SK-N-SH (cell line): ENCODE results near the gene DMD. TPM values are rescaled to one million over a fixed set of nuclear protein-coding genes. Genes with fewer than 3 reads are reported as not detected.

Experiments used
- CTCF ChIA-PET: fragments of 300-600, 350-600 bp; formaldehyde crosslinking; extraction: SDS; loops from one replicate; lab custom pipeline; 2021; lab: Yijun Ruan, JAX
- POLR2A ChIA-PET: fragments of 350-600 bp; sonication (Branson Sonifier 250); formaldehyde crosslinking; extraction: SDS; loops from one replicate; lab custom pipeline; 2020; ENCODE audit warnings: antibody characterized with exemption, inconsistent platforms; lab: Yijun Ruan, JAX
- DNase-seq: peaks from one replicate; pipeline ENCODE4 v3.0.0; 2012
- H2AFZ ChIP-seq: fragments of 200-600 bp; sonication (generic); 2 replicates; pipeline ENCODE4 v1.8.1; 2016; ENCODE audit warnings: antibody characterized with exemption, mild to moderate bottlenecking, low read depth
- H3F3A ChIP-seq: fragments of 200-600 bp; sonication (generic); replicated peaks from 2 replicates; pipeline ENCODE3; 2016; ENCODE audit warnings: antibody characterized with exemption, mild to moderate bottlenecking; ENCODE audit not compliant: insufficient read depth
- H3K27ac ChIP-seq, 2 experiments: fragments of 200-500 bp in 1 of 2; fragments of 200-600 bp in 1 of 2; sonication (Bioruptor generic) in 1 of 2; sonication (generic), shearing (Covaris generic) in 1 of 2; 2 replicates each; pipeline versions ENCODE4 v1.5.1 to v1.6.1; 2014 to 2016; ENCODE audit warnings: low read depth in 2 of 2, inconsistent platforms in 1 of 2, low read length in 1 of 2, mild to moderate bottlenecking in 1 of 2, mixed read lengths in 1 of 2
- H3K27me3 ChIP-seq: fragments of 200-600 bp; sonication (generic), shearing (Covaris generic); 2 replicates; pipeline ENCODE4 v1.6.1; 2016; ENCODE audit warnings: mixed run types; ENCODE audit not compliant: insufficient read depth
- H3K36me3 ChIP-seq, 2 experiments: fragments of 200-500 bp in 1 of 2; fragments of 200-600 bp in 1 of 2; sonication (Bioruptor generic) in 1 of 2; sonication (generic) in 1 of 2; replicated peaks in 1 of 2; 2 replicates each; pipeline versions ENCODE3 to v1.5.1; 2014 to 2016; ENCODE audit warnings: low read length in 1 of 2, mild to moderate bottlenecking in 1 of 2; ENCODE audit not compliant: insufficient read depth in 2 of 2, control insufficient read depth in 1 of 2
- H3K4me1 ChIP-seq, 2 experiments: fragments of 200-500 bp in 1 of 2; fragments of 200-600 bp in 1 of 2; sonication (Bioruptor generic) in 1 of 2; sonication (generic), shearing (Covaris generic) in 1 of 2; 2 replicates each; pipeline versions ENCODE4 v1.5.1 to v1.6.1; 2014 to 2016; ENCODE audit warnings: low read depth in 1 of 2, low read length in 1 of 2, mixed run types in 1 of 2; ENCODE audit not compliant: insufficient read depth in 2 of 2, control insufficient read depth in 1 of 2
- H3K4me2 ChIP-seq: fragments of 200-600 bp; sonication (generic), shearing (Covaris generic); 2 replicates; pipeline ENCODE4 v1.6.1; 2017; ENCODE audit warnings: mixed run types
- H3K4me3 ChIP-seq, 2 experiments: fragments of 200-500 bp in 1 of 2; fragments of 200-600 bp in 1 of 2; sonication (Bioruptor generic) in 1 of 2; sonication (generic), shearing (Covaris generic) in 1 of 2; 2 replicates each; pipeline versions ENCODE4 v1.5.1 to v1.8.1; 2014 to 2016; ENCODE audit warnings: low read depth in 2 of 2, inconsistent platforms in 1 of 2, low read length in 1 of 2, mild to moderate bottlenecking in 1 of 2, mixed read lengths in 1 of 2, moderate library complexity in 1 of 2
- H3K79me2 ChIP-seq: fragments of 200-600 bp; sonication (generic); 2 replicates; pipeline ENCODE4 v1.8.1; 2017; ENCODE audit warnings: mild to moderate bottlenecking; ENCODE audit not compliant: insufficient read depth
- H3K9ac ChIP-seq: fragments of 200-600 bp; sonication (generic); 2 replicates; pipeline ENCODE4 v1.6.1; 2017; ENCODE audit warnings: mixed run types
- H3K9me2 ChIP-seq: fragments of 200-600 bp; sonication (generic); 2 replicates; pipeline ENCODE4 v1.6.1; 2017; ENCODE audit warnings: mixed run types
- H3K9me3 ChIP-seq: fragments of 200-600 bp; sonication (generic); 2 replicates; pipeline ENCODE4 v1.6.1; 2017; ENCODE audit warnings: mixed run types, mild to moderate bottlenecking, moderate library complexity
- H4K20me1 ChIP-seq: fragments of 200-600 bp; sonication (generic); 2 replicates; pipeline ENCODE4 v1.6.1; 2017; ENCODE audit warnings: mild to moderate bottlenecking, mixed run types; ENCODE audit not compliant: insufficient read depth
- EZH2phosphoT487 ChIP-seq: fragments of 200-600 bp; sonication (generic); IDR thresholded peaks from 2 replicates; pipeline ENCODE4 v1.6.1; 2017; ENCODE audit warnings: low read depth, mixed run types, mild to moderate bottlenecking, antibody characterized with exemption, moderate library complexity, borderline replicate concordance
- FOSL2 ChIP-seq: IDR thresholded peaks from 2 replicates; pipeline ENCODE4 v1.4.0; 2012; ENCODE audit warnings: low read depth, mild to moderate bottlenecking, moderate library complexity, borderline replicate concordance
- GABPA ChIP-seq: IDR thresholded peaks from 2 replicates; pipeline ENCODE4 v1.4.0; 2012; ENCODE audit warnings: low read depth, mild to moderate bottlenecking
- GATA2 ChIP-seq: sonication (generic); formaldehyde crosslinking; IDR thresholded peaks from 2 replicates; pipeline ENCODE4 v1.5.0; 2020; ENCODE audit warnings: mild to moderate bottlenecking, missing genetic modification reagents
- JUND ChIP-seq: IDR thresholded peaks from 2 replicates; pipeline ENCODE4 v1.4.0; 2012
- MXI1 ChIP-seq: IDR thresholded peaks from 2 replicates; pipeline ENCODE4 v1.6.1; 2012; ENCODE audit warnings: mild to moderate bottlenecking, low read depth, low read length, improper control_type of control experiment
- NFIC ChIP-seq: IDR thresholded peaks from 2 replicates; pipeline ENCODE4 v1.4.0; 2012; ENCODE audit warnings: borderline replicate concordance
- PBX3 ChIP-seq: IDR thresholded peaks from 2 replicates; pipeline ENCODE4; 2012
- RFX5 ChIP-seq: IDR thresholded peaks from 2 replicates; pipeline ENCODE4 v1.6.1; 2012; ENCODE audit warnings: mild to moderate bottlenecking, improper control_type of control experiment, low read length
- USF2 ChIP-seq: fragments of 150-350 bp; IDR thresholded peaks from 2 replicates; pipeline ENCODE4 v1.6.1; 2017; ENCODE audit warnings: antibody characterized with exemption, low read length, low read depth, borderline replicate concordance
- WGBS: methylation state at CpG from one replicate; pipeline ENCODE4 v1.1.6; 2017; ENCODE audit warnings: low lambda C conversion rate; 5-methylcytosine and 5-hydroxymethylcytosine counted together
- polyA plus RNA-seq, 3 experiments: library from polyadenylated mRNA; depleted of rRNA; stranded (reverse); fragments of >200 nt; gene quantifications; 2 replicates each; pipeline ENCODE4 v1.2.3, GENCODE V29; 2012
- TF ChIP-seq, protein P1 (sequence below): IDR thresholded peaks from 2 replicates; pipeline ENCODE4 v1.6.1; 2012; ENCODE audit warnings: mild to moderate bottlenecking, low read depth, low read length, moderate library complexity
- TF ChIP-seq, protein P2 (sequence below): IDR thresholded peaks from 2 replicates; pipeline ENCODE4 v1.4.0; 2012; ENCODE audit warnings: low read depth
- TF ChIP-seq, protein P3 (sequence below): IDR thresholded peaks from 2 replicates; pipeline ENCODE4 v1.4.0; 2012; ENCODE audit warnings: low read depth, borderline replicate concordance
- TF ChIP-seq, protein P4 (sequence below): fragments of 200-600 bp; sonication (generic); IDR thresholded peaks from 2 replicates; pipeline ENCODE4 v1.6.1; 2017; ENCODE audit warnings: antibody characterized with exemption, mild to moderate bottlenecking, moderate library complexity

The DMD gene
- polyA plus RNA-seq, 1 of the 3 experiments (the other 2 are of a cell fraction): 3.9 TPM

- TF ChIP-seq, protein P1, sequence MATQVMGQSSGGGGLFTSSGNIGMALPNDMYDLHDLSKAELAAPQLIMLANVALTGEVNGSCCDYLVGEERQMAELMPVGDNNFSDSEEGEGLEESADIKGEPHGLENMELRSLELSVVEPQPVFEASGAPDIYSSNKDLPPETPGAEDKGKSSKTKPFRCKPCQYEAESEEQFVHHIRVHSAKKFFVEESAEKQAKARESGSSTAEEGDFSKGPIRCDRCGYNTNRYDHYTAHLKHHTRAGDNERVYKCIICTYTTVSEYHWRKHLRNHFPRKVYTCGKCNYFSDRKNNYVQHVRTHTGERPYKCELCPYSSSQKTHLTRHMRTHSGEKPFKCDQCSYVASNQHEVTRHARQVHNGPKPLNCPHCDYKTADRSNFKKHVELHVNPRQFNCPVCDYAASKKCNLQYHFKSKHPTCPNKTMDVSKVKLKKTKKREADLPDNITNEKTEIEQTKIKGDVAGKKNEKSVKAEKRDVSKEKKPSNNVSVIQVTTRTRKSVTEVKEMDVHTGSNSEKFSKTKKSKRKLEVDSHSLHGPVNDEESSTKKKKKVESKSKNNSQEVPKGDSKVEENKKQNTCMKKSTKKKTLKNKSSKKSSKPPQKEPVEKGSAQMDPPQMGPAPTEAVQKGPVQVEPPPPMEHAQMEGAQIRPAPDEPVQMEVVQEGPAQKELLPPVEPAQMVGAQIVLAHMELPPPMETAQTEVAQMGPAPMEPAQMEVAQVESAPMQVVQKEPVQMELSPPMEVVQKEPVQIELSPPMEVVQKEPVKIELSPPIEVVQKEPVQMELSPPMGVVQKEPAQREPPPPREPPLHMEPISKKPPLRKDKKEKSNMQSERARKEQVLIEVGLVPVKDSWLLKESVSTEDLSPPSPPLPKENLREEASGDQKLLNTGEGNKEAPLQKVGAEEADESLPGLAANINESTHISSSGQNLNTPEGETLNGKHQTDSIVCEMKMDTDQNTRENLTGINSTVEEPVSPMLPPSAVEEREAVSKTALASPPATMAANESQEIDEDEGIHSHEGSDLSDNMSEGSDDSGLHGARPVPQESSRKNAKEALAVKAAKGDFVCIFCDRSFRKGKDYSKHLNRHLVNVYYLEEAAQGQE: no peak
- TF ChIP-seq NFIC (no peak), GATA2 (CRISPR knock-in tag) (no peak)
These were observed 1057.8 kb downstream of the DMD start (continued) for GRCh38 chrX:32153585-32153984.

DNA sequence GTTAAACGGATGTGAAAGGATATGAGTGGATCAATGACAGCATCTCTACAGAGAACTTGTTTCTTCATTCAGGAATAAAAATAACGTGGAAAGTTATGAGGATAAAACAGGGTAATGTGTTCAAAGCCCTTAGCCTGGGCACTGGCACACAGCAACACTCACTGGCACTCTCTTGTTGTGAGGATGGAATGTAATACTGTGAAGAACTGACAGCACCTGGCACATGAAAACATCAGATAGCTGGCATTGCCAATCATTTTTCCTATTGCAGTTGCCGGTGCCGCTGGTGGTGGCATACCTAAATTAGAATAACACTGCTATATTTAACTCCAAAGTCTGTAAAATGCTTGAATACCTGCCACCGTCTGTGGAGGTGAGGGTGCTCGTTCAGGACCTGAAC, 1061.2 kb downstream of the DMD start:
- Histone ChIP-seq H4K20me1 (no peaks in the 10 kb centered on the region), H3K79me2 (no peaks in the 10 kb centered on the region), H3K4me1 (no peaks in the 10 kb centered on the region), H3K4me3 (no peak overlapping the region), H2AFZ (no peak overlapping the region), H3K27me3 (no peaks in the 10 kb centered on the region), H3K9me2 (no peaks in the 10 kb centered on the region), H3K9me3 (no peaks in the 10 kb centered on the region), H3K36me3 (no peaks in the 10 kb centered on the region), H3K9ac (no peak overlapping the region), H3F3A (no peaks in the 10 kb centered on the region), H3K27ac (no peak overlapping the region), H3K4me2 (no peak overlapping the region)
- POLR2A ChIA-PET: no interaction called here
- WGBS: 15% methylated on average over 6 of the region's 6 CpGs
- TF ChIP-seq RFX5: no peak
- TF ChIP-seq, protein P2, sequence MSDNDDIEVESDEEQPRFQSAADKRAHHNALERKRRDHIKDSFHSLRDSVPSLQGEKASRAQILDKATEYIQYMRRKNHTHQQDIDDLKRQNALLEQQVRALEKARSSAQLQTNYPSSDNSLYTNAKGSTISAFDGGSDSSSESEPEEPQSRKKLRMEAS: no peak
- CTCF ChIA-PET: no interaction called here
- no peak for DNase-seq

GRCh38 chrX:32141841-32142240, 1069.5 kb downstream of the DMD start:
- H3K4me3 ChIP-seq: no peak overlapping the region
- no peak for DNase-seq
- H3K4me1 ChIP-seq: no peaks in the 10 kb centered on the region
- H3K27me3 ChIP-seq: no peaks in the 10 kb centered on the region
- POLR2A ChIA-PET: no interaction called here
- 17% methylated on average over 5 of the region's 5 CpGs for WGBS
- TF ChIP-seq EZH2phosphoT487 (no peak), GABPA (no peak), MXI1 (no peak), PBX3 (no peak), USF2 (no peak), FOSL2 (no peak), JUND (no peak), GATA2 (CRISPR knock-in tag) (no peak)
- TF ChIP-seq, protein P3, sequence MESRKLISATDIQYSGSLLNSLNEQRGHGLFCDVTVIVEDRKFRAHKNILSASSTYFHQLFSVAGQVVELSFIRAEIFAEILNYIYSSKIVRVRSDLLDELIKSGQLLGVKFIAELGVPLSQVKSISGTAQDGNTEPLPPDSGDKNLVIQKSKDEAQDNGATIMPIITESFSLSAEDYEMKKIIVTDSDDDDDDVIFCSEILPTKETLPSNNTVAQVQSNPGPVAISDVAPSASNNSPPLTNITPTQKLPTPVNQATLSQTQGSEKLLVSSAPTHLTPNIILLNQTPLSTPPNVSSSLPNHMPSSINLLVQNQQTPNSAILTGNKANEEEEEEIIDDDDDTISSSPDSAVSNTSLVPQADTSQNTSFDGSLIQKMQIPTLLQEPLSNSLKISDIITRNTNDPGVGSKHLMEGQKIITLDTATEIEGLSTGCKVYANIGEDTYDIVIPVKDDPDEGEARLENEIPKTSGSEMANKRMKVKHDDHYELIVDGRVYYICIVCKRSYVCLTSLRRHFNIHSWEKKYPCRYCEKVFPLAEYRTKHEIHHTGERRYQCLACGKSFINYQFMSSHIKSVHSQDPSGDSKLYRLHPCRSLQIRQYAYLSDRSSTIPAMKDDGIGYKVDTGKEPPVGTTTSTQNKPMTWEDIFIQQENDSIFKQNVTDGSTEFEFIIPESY: no peak
- TF ChIP-seq, protein P4, sequence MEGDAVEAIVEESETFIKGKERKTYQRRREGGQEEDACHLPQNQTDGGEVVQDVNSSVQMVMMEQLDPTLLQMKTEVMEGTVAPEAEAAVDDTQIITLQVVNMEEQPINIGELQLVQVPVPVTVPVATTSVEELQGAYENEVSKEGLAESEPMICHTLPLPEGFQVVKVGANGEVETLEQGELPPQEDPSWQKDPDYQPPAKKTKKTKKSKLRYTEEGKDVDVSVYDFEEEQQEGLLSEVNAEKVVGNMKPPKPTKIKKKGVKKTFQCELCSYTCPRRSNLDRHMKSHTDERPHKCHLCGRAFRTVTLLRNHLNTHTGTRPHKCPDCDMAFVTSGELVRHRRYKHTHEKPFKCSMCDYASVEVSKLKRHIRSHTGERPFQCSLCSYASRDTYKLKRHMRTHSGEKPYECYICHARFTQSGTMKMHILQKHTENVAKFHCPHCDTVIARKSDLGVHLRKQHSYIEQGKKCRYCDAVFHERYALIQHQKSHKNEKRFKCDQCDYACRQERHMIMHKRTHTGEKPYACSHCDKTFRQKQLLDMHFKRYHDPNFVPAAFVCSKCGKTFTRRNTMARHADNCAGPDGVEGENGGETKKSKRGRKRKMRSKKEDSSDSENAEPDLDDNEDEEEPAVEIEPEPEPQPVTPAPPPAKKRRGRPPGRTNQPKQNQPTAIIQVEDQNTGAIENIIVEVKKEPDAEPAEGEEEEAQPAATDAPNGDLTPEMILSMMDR: no peak
- no peaks in the 10 kb centered on the region for H3K9me3 ChIP-seq
- H3K79me2 ChIP-seq: no peaks in the 10 kb centered on the region
- H3F3A ChIP-seq: no peaks in the 10 kb centered on the region
- no peak overlapping the region for H3K4me2 ChIP-seq
- H3K9ac ChIP-seq: no peak overlapping the region
- CTCF ChIA-PET: no interaction called here
- no peaks in the 10 kb centered on the region for H3K36me3 ChIP-seq
- no peaks in the 10 kb centered on the region for H4K20me1 ChIP-seq
- no peak overlapping the region for H3K27ac ChIP-seq
- H2AFZ ChIP-seq: no peak overlapping the region
- H3K9me2 ChIP-seq: no peaks in the 10 kb centered on the region
